NCI-H2196 treated with DMSO at 0.1 percent for 48 hours (cell line): ENCODE measurements around the gene CLDN11.

ENCODE experiments used
- DNase-seq: peaks from one replicate; lab custom pipeline; 2025; ENCODE audit not compliant: unreplicated experiment; lab: John Stamatoyannopoulos, UW

Gene CLDN11

DNA sequence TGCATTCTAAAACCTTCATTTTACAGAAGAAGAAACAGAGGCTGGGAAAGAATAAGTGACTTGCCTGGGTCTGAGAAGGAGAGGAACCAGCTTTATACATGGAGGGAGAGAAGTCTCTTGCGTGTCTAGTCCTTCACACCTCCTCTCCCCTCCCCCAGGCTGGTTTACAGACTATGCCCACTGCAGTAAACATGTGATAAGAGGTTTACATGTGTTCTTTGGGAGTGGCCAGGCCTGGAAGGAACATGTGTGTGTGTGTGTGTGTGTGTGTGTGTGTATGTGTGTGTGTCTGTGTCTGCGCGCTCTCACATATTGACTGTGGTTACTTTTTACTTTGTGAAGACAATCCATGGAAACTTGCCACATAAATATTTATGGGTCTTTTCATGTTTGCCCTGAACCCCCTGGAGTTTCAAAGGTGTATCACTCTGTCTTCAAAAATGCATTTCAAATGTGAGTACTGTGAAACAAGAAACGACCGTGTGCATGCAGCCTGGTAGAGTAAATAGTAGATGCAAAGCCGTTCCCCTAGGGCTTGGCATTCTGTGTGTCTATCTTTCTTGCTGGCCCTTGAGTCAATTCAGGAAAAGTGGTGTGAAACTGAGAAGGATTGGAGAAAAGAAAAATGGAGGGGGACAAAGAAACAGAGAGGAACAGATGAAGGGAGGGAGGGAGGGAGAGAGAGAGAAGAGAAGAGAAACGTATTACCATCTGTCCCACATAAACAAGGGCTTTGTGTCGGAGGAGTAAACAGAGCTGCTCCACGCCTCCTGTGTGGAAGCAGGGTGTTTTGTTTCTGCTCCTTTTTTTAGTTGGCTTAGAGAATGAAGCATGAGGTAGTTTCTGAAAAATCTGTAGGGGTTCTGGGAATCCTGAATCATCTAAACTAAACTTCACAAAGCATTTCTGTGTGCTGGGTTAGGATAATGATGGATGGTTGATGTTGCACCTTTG, 51.7 kb downstream of the CLDN11 start:
- DNase-seq = no peak

DNA sequence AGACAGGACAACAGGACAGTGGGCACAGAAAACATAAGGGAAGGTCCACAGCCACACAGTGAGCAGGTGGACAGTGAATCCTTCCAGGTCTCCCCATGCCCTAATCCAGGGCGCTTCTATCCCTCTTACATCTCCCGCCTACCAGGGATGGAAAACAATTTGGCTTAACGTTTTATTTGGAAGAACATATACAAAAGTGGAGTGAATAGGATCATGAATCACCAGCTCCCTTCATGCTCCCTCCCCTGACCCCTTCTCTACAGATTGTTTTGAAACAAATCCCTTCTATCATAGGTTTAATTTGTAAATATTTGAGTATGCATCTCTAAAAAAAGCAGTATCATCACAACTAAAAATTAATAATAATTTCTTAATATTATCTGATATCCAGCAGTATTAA, 52.5 kb downstream of the CLDN11 start:
- no peak for DNase-seq

DNA sequence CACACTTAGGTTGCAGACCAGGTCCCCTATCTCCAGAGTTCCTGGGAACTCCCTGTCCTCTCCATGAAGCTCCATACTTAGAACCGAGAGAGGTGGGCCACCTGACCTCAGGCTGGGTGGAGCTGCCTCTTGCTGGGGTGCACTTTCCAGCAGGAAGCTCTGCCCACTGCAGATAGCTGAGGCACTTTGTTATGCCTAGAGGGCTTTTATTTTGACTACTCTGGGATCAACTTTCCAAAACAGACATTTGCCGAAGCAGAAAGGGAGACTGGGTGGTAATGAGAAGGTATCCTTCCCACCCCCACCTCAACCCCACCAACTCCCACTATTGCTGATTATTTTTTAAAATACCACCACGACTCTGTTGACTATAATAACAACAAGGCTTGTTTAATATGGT, 54.7 kb downstream of the CLDN11 start:
- DNase-seq = no peak

DNA sequence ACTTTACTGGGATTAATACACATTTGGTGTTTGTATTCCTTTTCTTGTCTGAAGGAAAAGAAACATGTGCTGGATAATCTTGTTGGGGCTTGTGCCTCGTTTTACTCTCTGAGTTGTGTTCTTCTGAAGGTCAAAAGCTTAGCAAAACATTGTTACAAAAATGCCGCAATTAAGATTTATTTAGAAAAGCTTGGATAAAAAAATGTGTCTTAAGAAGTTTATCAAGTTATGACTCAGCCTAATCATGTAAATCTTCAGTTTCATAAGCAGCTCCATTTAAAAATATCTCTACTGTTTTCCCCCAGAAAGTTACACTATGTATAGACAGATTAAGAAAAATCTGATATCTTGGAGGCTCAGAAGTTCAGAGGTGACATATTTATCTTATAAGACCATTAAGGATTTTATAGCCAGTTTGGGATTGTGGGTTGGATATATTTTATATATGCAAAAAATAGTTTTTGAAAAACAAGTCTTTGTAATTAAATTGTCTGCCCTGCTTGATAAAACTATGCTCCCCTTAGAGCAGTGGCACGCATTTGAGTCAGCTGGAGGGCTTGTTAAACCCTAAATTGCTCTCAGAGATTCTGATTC, 56.5 kb downstream of the CLDN11 start:
- no peak for DNase-seq

DNA sequence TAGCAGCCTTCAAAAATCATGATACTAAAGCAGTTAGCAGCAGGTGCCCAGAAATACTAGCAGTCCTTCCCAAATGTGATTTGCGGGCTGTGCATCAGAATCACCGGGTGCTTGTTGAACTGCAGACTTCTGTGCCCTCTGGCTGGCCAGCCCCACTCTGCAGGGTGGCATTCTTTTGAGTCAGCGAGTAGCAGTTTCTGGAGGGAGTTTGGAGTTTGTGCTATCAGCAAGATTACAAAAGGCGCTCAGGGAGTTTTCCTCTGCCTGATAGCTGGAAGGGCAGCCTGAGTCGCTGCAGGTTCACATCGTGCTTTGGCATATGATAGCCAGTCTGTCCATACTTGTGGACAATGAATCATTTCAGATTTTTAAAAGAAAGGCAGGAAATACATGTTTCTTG, 57.6 kb downstream of the CLDN11 start:
- DNase-seq = no peak

DNA sequence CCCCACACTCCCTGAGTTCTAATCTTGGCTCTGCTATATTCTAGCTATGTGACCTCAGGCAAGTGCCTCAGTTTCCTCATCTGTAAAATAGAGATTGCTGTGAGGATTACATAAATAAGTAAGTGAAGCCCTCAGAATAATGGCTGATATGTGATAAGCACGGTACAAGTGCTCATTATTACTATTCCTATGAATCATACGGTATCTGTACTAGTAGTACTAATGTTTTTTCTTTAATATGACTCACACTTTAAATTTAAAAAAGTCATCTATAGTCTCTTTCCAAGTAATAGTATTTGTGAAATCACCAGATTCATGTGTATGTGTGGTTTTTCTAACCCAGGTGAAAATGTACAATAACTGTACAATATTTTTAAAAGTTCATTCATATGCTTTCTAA, 58.7 kb downstream of the CLDN11 start:
- DNase-seq = no peak

DNA sequence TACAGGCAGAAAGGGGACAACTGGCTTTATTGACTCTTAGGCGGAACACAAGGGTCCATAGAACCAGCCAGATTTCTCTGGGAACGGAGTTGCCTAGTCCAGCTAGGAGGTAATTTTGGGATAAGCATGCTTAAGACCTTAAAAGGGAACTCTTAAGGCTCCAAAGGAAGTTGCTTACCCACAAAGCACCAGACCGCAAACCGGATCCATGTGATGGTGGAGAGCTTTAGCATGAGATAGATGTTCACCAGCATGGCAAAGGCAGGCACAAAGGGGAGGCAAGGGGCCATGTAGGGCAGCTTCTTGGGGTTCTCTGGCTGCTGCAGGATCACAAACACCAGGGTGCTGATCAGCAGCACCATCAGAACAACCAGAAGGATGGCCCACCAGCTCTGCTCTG, 61.4 kb downstream of the CLDN11 start:
- no peak for DNase-seq

DNA sequence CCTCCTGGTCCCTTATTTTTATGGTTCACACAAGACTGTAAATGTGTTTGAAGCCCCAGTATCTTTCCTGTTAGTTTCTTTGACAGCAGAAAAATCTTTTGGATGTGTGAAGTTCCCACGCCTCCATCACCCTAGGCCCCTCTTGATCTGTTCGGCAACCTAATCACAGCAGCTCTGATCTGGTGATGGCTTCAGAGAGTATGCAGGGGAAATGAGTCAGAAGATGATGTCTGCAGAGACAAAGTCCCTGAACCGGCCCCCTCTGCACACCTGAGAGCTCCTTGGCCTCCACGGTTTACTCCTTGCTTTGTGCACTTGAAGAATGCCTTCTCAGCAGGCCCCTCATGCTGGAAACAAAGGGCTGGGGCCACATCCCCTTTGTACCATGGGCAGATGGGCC, 63.5 kb downstream of the CLDN11 start:
- DNase-seq = no peak

DNA sequence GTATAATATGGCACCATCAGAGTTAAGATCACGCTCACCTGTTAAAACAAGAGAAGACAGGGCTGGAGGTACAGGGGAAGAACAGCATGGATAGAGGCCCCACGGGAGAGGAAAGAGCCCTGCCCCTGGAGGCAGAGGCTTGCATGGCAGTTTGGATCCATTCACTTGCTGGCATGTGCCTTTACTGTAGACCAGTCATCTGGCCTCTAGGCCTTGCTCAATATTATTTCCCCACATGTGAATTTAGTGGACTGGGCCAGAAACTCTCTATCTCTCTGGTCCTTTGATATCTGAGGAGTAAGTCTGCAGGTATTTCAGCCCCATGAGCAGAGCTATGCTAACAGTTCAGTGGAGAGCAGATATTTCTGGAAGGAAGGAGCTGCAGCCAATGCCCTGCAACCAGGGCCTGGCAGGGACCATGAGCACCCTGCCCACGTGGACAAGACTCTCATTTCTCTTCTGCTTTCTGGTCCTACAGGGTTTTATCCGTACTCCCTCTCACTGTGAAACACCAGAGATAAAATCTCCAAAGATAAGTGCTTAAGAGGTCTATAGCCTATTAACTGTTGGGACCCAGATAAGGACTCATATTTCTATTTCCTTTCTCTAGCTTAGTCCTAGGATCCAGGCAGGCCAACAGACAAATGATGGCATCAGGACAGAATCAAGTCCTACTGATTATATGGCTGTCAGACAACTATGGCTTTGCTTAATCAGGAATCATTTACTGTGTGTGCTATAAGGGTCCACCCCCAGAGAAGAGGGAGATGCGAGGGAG, 65.0 kb downstream of the CLDN11 start:
- DNase-seq = no peak
